Peyer's patch (tissue), 4 donors: ENCODE data around the gene LSM8.

Experiments used
- POLR2A ChIP-seq, 2 donors: fragments of 450-650 bp; IDR thresholded peaks; one replicate each; pipeline ENCODE4 v1.5.1; 2017; ENCODE audit warnings: antibody characterized with exemption in 2 of 2, mild to moderate bottlenecking in 2 of 2, moderate library complexity in 2 of 2
- TF ChIP-seq, protein P1 (sequence below), 6 experiments: fragments of 450-650 bp in 4 of 6; fragments of 200-600 bp in 2 of 6; sonication (generic) in 1 of 6; IDR thresholded peaks; one replicate each; pipeline ENCODE4 v1.5.1; 2017 to 2019; ENCODE audit warnings: antibody characterized with exemption in 6 of 6, mild to moderate bottlenecking in 3 of 6, moderate library complexity in 1 of 6

DNA sequence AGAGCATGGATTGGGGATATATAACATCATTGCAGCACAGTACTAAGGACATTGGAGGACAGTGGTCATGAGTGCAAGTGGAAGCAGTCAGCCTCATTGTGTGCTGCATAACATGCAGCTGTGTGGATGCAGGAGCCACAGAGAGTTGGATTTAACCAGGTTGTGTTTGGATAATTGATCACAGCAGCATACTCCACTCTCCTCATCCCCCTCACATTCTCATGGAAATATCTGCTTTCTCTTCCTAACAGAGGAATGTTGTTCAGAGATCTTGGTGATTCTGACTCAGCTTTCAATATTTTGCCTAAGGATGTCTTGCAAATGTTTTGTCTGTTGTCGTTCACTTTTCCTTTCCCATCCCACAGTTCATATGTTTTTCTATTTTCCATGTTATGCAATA is 31.8 kb upstream of the LSM8 start:
- TF ChIP-seq, protein P1, sequence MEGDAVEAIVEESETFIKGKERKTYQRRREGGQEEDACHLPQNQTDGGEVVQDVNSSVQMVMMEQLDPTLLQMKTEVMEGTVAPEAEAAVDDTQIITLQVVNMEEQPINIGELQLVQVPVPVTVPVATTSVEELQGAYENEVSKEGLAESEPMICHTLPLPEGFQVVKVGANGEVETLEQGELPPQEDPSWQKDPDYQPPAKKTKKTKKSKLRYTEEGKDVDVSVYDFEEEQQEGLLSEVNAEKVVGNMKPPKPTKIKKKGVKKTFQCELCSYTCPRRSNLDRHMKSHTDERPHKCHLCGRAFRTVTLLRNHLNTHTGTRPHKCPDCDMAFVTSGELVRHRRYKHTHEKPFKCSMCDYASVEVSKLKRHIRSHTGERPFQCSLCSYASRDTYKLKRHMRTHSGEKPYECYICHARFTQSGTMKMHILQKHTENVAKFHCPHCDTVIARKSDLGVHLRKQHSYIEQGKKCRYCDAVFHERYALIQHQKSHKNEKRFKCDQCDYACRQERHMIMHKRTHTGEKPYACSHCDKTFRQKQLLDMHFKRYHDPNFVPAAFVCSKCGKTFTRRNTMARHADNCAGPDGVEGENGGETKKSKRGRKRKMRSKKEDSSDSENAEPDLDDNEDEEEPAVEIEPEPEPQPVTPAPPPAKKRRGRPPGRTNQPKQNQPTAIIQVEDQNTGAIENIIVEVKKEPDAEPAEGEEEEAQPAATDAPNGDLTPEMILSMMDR (IDR thresholded peaks at IDR 0.05): no peak
- TF ChIP-seq POLR2A (IDR thresholded peaks at IDR 0.05): no peak
